Neural cell (in vitro differentiated cells): Measurements from ENCODE around the gene MDH2. TPM values are rescaled to one million over a fixed set of nuclear protein-coding genes. Genes with fewer than 3 reads are reported as not detected.

Experiments
- H2AFZ ChIP-seq: fragments of 200-600, 300-800 bp; sonication (generic), shearing (Covaris generic); 2 replicates; pipeline ENCODE4 v1.6.0; 2014; ENCODE audit warnings: low read depth, mild to moderate bottlenecking, antibody characterized with exemption, low read length, moderate library complexity
- H3F3A ChIP-seq: fragments of 200-600 bp; shearing (Covaris generic); 2 replicates; pipeline ENCODE4 v1.6.1; 2016; ENCODE audit warnings: mild to moderate bottlenecking, moderate library complexity, mixed read lengths, antibody characterized with exemption, low read length; ENCODE audit not compliant: insufficient read depth, poor library complexity, severe bottlenecking
- H3K27ac ChIP-seq: fragments of 200-600, 300-800 bp; sonication (generic), shearing (Covaris generic); 2 replicates; pipeline ENCODE4 v1.5.1; 2014; ENCODE audit warnings: mild to moderate bottlenecking, low read length, moderate library complexity
- H3K27me3 ChIP-seq: fragments of 300-800, 200-600 bp; sonication (generic), shearing (Covaris generic); 2 replicates; pipeline ENCODE4 v1.6.0; 2014; ENCODE audit warnings: mild to moderate bottlenecking, low read depth, low read length, moderate library complexity; ENCODE audit not compliant: insufficient read depth
- H3K36me3 ChIP-seq: fragments of 300-800, 200-600 bp; sonication (generic), shearing (Covaris generic); 2 replicates; pipeline ENCODE4 v1.5.1; 2014; ENCODE audit warnings: mild to moderate bottlenecking, antibody characterized with exemption, low read length, moderate library complexity; ENCODE audit not compliant: insufficient read depth
- H3K4me2 ChIP-seq: fragments of 300-800, 200-600 bp; sonication (generic), shearing (Covaris generic); 2 replicates; pipeline ENCODE4 v1.6.0; 2014; ENCODE audit warnings: mild to moderate bottlenecking, low read length
- H3K4me3 ChIP-seq: fragments of 300-800, 200-600 bp; sonication (generic), shearing (Covaris generic); 2 replicates; pipeline ENCODE4 v1.5.1; 2014; ENCODE audit warnings: mild to moderate bottlenecking, low read length, moderate library complexity
- H3K79me2 ChIP-seq: fragments of 200-600 bp; shearing (Covaris generic); replicated peaks from 2 replicates; pipeline ENCODE4 v1.6.0; 2014; ENCODE audit warnings: mild to moderate bottlenecking, low read length, moderate library complexity; ENCODE audit not compliant: insufficient read depth
- H3K9ac ChIP-seq: fragments of 300-800, 200-600 bp; sonication (generic), shearing (Covaris generic); 2 replicates; pipeline ENCODE4 v1.6.1; 2016; ENCODE audit warnings: mild to moderate bottlenecking, low read length, mixed read lengths
- H3K9me2 ChIP-seq: fragments of 200-600 bp; shearing (Covaris generic); 2 replicates; pipeline ENCODE4 v1.6.1; 2016; ENCODE audit warnings: mild to moderate bottlenecking, low read length, mixed read lengths; ENCODE audit not compliant: insufficient read depth
- H3K9me3 ChIP-seq: fragments of 200-600, 300-800 bp; sonication (generic), shearing (Covaris generic); 2 replicates; pipeline ENCODE4 v1.6.1; 2016; ENCODE audit warnings: mild to moderate bottlenecking, mixed run types, low read length, moderate library complexity, mixed read lengths
- H4K20me1 ChIP-seq: fragments of 200-600 bp; shearing (Covaris generic); 2 replicates; pipeline ENCODE4 v1.6.1; 2016; ENCODE audit warnings: mild to moderate bottlenecking, mixed run types; ENCODE audit not compliant: insufficient read depth
- CTCF ChIP-seq: fragments of 450-650 bp; IDR thresholded peaks from 2 replicates; pipeline ENCODE4 v1.5.1; 2014; ENCODE audit warnings: antibody characterized with exemption, mild to moderate bottlenecking, moderate library complexity; ENCODE audit not compliant: poor library complexity, severe bottlenecking
- EP300 ChIP-seq: fragments of 450-650 bp; conservative IDR thresholded peaks from 2 replicates; pipeline ENCODE4 v1.6.1; 2014; ENCODE audit warnings: antibody characterized with exemption, mild to moderate bottlenecking, moderate library complexity; ENCODE audit not compliant: poor library complexity, severe bottlenecking
- EZH2 ChIP-seq: fragments of 200-600, 300-800 bp; shearing (Covaris generic), sonication (generic); IDR thresholded peaks from 2 replicates; pipeline ENCODE4 v1.6.1; 2014; ENCODE audit warnings: antibody characterized with exemption, low read length, borderline replicate concordance, mild to moderate bottlenecking; ENCODE audit not compliant: insufficient read depth, poor library complexity, severe bottlenecking
- MXI1 ChIP-seq: fragments of 450-650 bp; conservative IDR thresholded peaks from 2 replicates; pipeline ENCODE4 v1.6.1; 2014; ENCODE audit warnings: antibody characterized with exemption, mild to moderate bottlenecking; ENCODE audit not compliant: poor library complexity, severe bottlenecking
- POLR2AphosphoS5 ChIP-seq: IDR thresholded peaks from 2 replicates; pipeline ENCODE4 v1.6.1; 2012
- RAD21 ChIP-seq: fragments of 450-650 bp; conservative IDR thresholded peaks from 2 replicates; pipeline ENCODE4 v1.6.1; 2014; ENCODE audit warnings: antibody characterized with exemption, mild to moderate bottlenecking, moderate library complexity
- REST ChIP-seq: IDR thresholded peaks from 2 replicates; pipeline ENCODE4 v1.6.1; 2012; ENCODE audit warnings: borderline replicate concordance
- SMC3 ChIP-seq: fragments of 450-650 bp; conservative IDR thresholded peaks from 2 replicates; pipeline ENCODE4 v1.6.1; 2014; ENCODE audit warnings: antibody characterized with exemption, mild to moderate bottlenecking, moderate library complexity; ENCODE audit not compliant: poor library complexity
- TAF1 ChIP-seq: IDR thresholded peaks from 2 replicates; pipeline ENCODE4 v1.6.1; 2012; ENCODE audit warnings: low read depth
- polyA plus RNA-seq: library from polyadenylated mRNA; depleted of rRNA; stranded (reverse); fragments of >200 nt; gene quantifications from 2 replicates; pipeline ENCODE4 v1.2.3, GENCODE V29; 2014

The MDH2 gene
- polyA plus RNA-seq, 1 donor from 2014 or later = 60.5 TPM

- Histone ChIP-seq H3K36me3 (no peaks in the 10 kb centered on the region), H3K4me2 (no peak overlapping the region), H3K79me2 (no peaks in the 10 kb centered on the region), H3K27ac (no peak overlapping the region), H3K9me2 (no peaks in the 10 kb centered on the region), H3K27me3 (no peaks in the 10 kb centered on the region), H3K9ac (no peak overlapping the region), H3K9me3 (no peaks in the 10 kb centered on the region), H3K4me3 (no peak overlapping the region), H3F3A (no peaks in the 10 kb centered on the region), H2AFZ (no peak overlapping the region), H4K20me1 (no peaks in the 10 kb centered on the region)
- TF ChIP-seq TAF1 (no peak), SMC3 (no peak), REST (no peak), MXI1 (no peak), RAD21 (no peak), CTCF (no peak), EP300 (no peak), EZH2 (no peak), POLR2AphosphoS5 (no peak)
These were observed 23.7 kb downstream of the MDH2 start for GRCh38 chr7:76071316-76072242.

GRCh38 chr7:76072243-76073148 lies 24.6 kb downstream of the MDH2 start:
- TF ChIP-seq EP300 = no peak
- no peak for TF ChIP-seq MXI1
- no peak for TF ChIP-seq CTCF
- TF ChIP-seq TAF1 = no peak
- no peak for TF ChIP-seq SMC3
- TF ChIP-seq POLR2AphosphoS5 = no peak
- no peak for TF ChIP-seq EZH2
- TF ChIP-seq RAD21 = no peak
- TF ChIP-seq REST = no peak
- Histone ChIP-seq H3K9me3 (no peaks in the 10 kb centered on the region), H2AFZ (no peak overlapping the region), H3K9me2 (no peaks in the 10 kb centered on the region), H3K4me2 (no peak overlapping the region), H3K27me3 (no peaks in the 10 kb centered on the region), H4K20me1 (no peaks in the 10 kb centered on the region), H3K4me3 (no peak overlapping the region), H3K36me3 (no peaks in the 10 kb centered on the region), H3K9ac (no peak overlapping the region), H3F3A (no peaks in the 10 kb centered on the region), H3K79me2 (no peaks in the 10 kb centered on the region), H3K27ac (no peak overlapping the region)
